ENCODE data around the gene SPTLC3.
A peak's percentile ranks its signal among the peaks of the same experiment; 100 is the strongest.

Gene SPTLC3

DNA sequence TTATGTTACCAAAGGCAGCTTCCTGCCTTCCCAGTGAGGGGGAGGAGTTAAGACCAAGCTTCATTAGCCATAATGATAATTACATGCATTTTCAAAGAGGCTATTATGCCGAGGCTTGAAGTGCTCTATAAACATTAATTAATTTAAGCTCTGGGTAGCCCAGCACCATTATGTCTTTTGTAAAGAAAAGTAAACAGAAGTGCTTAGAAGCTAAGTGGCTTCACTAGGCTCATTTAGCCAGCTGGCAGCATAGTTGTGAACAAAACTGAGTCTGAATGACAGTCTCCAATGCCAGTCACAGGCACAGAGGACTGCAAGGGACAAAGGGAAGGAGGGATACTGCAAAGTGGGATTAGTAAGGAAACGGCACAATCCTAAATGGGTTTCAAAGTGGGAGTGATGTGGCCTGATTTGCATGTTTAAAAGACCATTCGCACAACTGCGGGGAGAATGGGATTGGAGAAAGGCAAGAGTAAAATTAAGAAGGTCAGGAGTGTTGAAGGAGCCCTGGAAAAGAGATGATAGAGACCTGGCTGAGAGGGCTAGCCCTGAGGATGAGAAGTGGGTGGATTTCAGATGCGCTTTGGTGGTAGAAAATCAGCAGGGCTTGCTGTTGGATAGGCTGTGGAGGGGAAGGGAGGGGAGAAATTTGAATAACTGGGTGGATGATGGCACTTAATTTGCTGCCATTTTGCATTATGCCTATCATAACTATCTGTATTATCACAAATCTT, 192.2 kb downstream of the SPTLC3 start:
- no peak for DNase-seq

DNA sequence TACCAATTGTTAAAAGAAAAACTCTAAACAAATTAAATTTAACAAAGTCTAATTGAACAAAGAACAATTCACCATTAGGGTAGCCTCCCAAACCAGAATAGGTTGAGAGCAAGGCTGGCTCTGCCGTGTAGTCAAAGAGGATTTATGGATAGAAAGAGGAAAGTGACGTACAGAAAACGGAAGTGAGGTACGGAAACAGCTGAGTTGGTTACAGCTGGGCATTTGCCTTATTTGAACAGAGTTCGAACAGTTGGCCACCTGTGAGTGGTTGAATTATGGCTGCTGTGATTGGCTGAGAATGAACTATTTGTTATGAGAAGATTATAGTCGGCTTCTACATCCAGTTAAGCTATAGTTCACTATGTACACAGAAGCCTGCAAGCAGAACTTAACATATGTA, 193.8 kb downstream of the SPTLC3 start:
- DNase-seq: peak in 3 of 4 experiments; percentile 4 to 6 (median 6)

DNA sequence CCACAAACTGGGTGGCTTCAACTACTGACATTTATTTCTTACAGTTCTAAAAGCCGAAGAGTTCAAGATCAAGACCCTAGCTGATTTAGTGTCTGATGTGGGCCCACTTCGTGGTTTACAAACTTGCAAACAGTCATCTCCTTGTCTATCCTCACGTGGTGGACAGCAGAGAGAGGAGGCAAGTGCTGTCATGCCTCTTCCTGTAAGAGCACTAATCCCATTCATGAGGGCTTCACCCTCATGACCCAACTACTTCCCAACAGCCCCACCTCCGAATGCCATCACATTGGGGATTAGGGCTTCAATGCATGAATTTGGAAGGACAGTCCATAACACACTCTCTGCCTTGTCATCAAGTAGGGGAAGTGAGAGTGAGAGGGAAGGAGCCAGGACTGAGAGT, 196.7 kb downstream of the SPTLC3 start:
- DNase-seq: no peak

DNA sequence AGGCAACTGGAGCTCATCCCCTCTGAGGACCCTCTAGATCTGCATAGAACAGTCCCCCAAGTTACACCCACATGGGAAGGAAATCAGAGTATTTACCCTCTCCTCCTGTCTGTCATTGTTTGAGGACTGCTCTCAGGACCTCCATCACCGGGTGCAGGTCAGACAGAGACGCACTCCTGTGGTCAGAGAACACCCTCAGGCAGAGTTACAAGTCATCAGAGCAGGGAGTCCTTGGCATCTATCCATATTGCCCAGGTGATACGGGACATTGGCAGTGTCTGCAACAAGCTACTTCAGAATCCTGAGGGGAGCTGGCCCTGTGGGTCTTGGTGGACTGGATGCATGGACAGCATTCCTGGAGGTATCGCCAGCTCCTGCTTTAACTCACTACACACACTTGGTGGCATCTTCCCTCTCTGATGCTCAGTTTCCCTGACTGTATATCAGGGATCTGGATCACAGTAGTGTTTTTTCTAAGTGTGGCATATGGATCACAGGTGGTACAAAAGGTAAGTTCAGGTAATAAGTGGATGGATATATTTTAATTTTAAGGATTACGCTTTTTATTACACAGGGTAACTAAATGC, 197.2 kb downstream of the SPTLC3 start:
- no peak for DNase-seq

DNA sequence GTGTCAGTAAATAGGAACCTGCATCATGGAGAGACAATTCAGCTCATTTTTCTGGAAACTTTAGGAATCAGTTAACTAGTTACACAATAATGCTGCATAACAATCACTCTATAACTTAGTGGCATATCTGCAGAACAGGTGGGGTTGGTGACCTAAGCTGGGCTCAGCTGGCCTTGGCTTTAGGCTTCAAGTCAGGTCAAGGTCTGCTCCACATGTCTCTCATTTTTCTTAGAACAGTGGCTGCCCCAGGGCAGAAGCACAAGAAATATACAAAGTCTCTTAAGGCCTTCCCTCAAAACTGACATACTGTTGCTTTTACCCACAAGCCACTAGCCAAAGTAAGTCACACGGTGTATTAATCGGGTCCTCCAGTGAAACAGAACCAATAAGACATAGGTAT, 198.2 kb downstream of the SPTLC3 start:
- no peak for DNase-seq

DNA sequence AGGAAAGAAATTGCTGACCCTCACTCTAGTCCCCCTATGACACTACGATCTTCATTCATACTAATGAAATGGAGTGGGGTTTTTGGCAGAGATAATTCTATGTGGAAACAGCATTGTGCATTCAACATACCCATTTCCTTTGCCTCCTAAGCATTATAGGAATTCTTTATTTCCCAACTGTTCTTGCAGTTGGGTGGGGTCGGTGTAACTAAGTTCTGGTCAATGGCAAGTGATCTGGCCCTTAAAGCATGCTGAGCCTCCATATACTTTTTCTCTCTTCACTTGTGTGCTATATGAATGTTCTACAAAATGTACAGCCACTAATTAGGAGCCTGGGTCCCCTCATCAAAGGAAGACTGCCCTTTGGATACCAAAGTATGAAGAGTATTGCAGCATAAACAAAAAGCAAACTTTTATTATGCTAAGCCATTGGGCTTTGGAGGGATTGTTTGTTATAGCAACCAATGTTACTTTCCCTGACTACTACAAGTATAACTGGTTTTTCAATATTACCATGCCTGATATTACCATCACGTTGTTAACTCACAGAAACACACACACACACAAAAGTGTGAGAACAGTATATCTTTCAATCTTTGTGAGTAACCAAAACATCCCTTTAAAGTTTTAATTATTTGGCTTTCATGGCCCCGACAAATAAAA, 203.3 kb downstream of the SPTLC3 start:
- no peak for DNase-seq

DNA sequence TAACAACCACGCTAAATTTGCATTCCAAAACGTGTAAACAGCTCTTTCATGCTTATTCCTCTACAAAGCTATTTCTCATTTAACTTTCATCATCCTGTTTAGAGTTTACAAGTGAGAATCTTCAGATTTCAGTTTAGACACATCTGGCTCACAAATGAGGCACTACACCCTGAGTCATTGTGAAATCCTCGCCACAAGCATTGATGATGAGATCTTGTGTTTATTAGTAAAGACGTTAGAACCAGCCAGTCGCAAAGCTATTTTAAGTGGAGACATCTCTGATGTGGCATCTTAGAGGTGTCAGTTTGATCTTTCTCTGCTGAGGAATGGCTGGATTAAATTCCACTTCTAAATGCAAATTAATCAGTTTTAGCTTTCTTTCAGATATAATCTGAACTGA, 204.0 kb downstream of the SPTLC3 start:
- no peak for DNase-seq

DNA sequence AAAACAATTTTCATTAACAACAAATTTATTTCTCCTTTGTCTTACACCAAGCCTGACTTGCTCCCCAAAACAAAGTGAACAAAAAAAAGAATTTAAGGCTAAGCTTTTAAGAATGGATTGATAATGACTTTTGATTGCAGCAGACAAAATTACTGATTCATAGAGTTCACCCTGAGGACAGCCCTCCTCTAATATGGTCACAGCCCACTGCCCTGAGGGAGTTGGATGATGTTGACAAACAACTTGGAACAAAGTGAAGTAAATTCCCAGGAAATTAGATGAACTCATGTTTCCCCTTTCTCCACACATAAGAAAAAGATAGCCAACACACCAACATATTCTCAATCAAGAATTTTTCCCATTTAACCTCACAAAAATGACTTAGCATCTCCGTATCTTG, 204.6 kb downstream of the SPTLC3 start:
- no peak for DNase-seq

DNA sequence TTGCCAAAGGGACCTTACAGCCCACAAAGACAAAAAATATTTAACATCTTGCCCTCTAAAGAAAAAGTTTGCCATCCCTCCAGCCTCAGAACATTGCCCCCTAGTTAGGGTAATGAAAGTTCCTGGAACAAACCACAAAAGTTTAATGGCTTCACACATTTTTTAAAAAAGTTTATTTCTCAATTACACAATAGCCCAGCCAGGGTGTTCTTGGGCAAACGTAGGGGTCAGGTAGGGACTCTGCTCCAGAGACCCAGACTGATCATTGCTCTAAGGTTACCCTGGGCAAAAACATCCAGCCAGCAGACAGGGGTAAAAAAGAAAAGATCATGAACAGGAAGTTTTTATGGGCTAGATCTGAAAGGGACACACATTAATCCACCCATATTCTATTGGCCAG, 207.8 kb downstream of the SPTLC3 start:
- DNase-seq: no peak
